Right lobe of liver (tissue), 6 donors: ENCODE data around the gene CELSR1. TPM values are rescaled to one million over a fixed set of nuclear protein-coding genes. Genes with fewer than 3 reads are reported as not detected.

Experiments
- ATAC-seq, 4 donors: fragments of 200-7000 bp; cut with Tn5 transposase; one replicate each; pipeline ENCODE4 v1.9.1; 2020; ENCODE audit warnings: mild to moderate bottlenecking in 4 of 4, moderate library complexity in 4 of 4
- DNase-seq, 3 donors: peaks; one replicate each; pipeline ENCODE4 v3.0.0-alpha.2; 2020
- H3K27ac ChIP-seq, 3 donors: fragments of 200-600 bp; one replicate each; pipeline ENCODE4 v1.8.0; 2022
- H3K27me3 ChIP-seq, 2 donors: fragments of 200-600 bp; one replicate each; pipeline ENCODE4 v1.8.0; 2022
- H3K36me3 ChIP-seq, 4 donors: fragments of 200-600 bp; sonication (generic) in 1 of 4; one replicate each; pipeline versions ENCODE4 v1.5.1 to v1.8.0; 2017 to 2022; ENCODE audit warnings: control low read depth in 1 of 4
- H3K4me1 ChIP-seq, 4 donors: fragments of 200-600 bp; sonication (generic) in 1 of 4; one replicate each; pipeline versions ENCODE4 v1.5.1 to v1.8.0; 2017 to 2022; ENCODE audit warnings: control low read depth in 1 of 4
- H3K4me3 ChIP-seq, 3 donors: fragments of 200-600 bp; one replicate each; pipeline ENCODE4 v1.8.0; 2022
- H3K9me3 ChIP-seq, 4 donors: fragments of 200-600 bp; sonication (generic) in 1 of 4; one replicate each; pipeline versions ENCODE4 v1.5.1 to v1.8.0; 2017 to 2022; ENCODE audit warnings: control low read depth in 1 of 4
- POLR2A ChIP-seq: fragments of 450-650 bp; IDR thresholded peaks from one replicate; pipeline ENCODE4 v1.6.1; 2017; ENCODE audit warnings: antibody characterized with exemption, mild to moderate bottlenecking
- WGBS: methylation state at CpG from one replicate; pipeline ENCODE4 v1.1.6; 2018; ENCODE audit warnings: low coverage, low lambda C conversion rate; ENCODE audit not compliant: insufficient coverage; ENCODE audit errors: missing lambda C conversion rate; 5-methylcytosine and 5-hydroxymethylcytosine counted together
- intact Hi-C, 2 donors: fragments of 100-400 bp; cut with DNase I; formaldehyde crosslinking; loops; one replicate each; pipeline versions ENCODE4 v1.11.2 to v1.14.1; 2022
- total RNA-seq, 6 experiments: library from RNA; depleted of rRNA in 2 of 6; stranded (reverse); fragments of >200 nt in 2 of 6; fragmentation: NEBNext Ultra II Directional in 3 of 6; extraction: Animal tissue kit (Norgen Biotek cat#: 25700) in 3 of 6; gene quantifications; one replicate each; pipeline versions ENCODE4 v1.1.0 to v1.2.4, GENCODE V29; 2016 to 2023
- TF ChIP-seq, protein P1 (sequence below), 4 donors: fragments of 200-600 bp in 3 of 4; fragments of 450-650 bp in 1 of 4; IDR thresholded peaks; one replicate each; pipeline versions ENCODE4 v1.5.1 to v1.8.0; 2016 to 2022; ENCODE audit warnings: antibody characterized with exemption in 4 of 4, mild to moderate bottlenecking in 2 of 4
- donor health status: DM: no; HTN: yes; CAD: no.
- donor health status: DM: no; HTN: no; CAD: no.
- donor health status: DM: no; HTN: no; CAD: no.
- donor health status: DM: no; HTN: yes; CAD: no.
- donor health status: DM: no; HTN: yes; CAD: no.

Gene CELSR1
- total RNA-seq, 6 experiments from 2014 or later: 2.9 to 8.2 (median 5.0) TPM

GRCh38 chr22:46346680-46347405 lies 190.6 kb downstream of the CELSR1 start:
- no peaks in the 10 kb centered on the region for H3K27me3 ChIP-seq
- 79% methylated on average over 10 of the region's 19 CpGs for WGBS
- H3K27ac ChIP-seq: no peak overlapping the region
- intact Hi-C loops: no loop called here
- no peaks in the 10 kb centered on the region for H3K4me1 ChIP-seq
- no peaks in the 10 kb centered on the region for H3K9me3 ChIP-seq
- H3K36me3 ChIP-seq: peaks cover 0 to 90% (median 41%) of the 10 kb centered on the region in 4 donors
- no peak overlapping the region for H3K4me3 ChIP-seq
- DNase-seq: peak in 1 of 3 donors; percentile 23
- ATAC-seq: no peak
- TF ChIP-seq, protein P1, sequence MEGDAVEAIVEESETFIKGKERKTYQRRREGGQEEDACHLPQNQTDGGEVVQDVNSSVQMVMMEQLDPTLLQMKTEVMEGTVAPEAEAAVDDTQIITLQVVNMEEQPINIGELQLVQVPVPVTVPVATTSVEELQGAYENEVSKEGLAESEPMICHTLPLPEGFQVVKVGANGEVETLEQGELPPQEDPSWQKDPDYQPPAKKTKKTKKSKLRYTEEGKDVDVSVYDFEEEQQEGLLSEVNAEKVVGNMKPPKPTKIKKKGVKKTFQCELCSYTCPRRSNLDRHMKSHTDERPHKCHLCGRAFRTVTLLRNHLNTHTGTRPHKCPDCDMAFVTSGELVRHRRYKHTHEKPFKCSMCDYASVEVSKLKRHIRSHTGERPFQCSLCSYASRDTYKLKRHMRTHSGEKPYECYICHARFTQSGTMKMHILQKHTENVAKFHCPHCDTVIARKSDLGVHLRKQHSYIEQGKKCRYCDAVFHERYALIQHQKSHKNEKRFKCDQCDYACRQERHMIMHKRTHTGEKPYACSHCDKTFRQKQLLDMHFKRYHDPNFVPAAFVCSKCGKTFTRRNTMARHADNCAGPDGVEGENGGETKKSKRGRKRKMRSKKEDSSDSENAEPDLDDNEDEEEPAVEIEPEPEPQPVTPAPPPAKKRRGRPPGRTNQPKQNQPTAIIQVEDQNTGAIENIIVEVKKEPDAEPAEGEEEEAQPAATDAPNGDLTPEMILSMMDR (IDR thresholded peaks at IDR 0.05): no peak
- TF ChIP-seq POLR2A: no peak

- no peak for ATAC-seq
- DNase-seq: peak in 1 of 3 donors; percentile 17
- peaks cover 0 to 7% (median 2%) of the 10 kb centered on the region in 4 donors for H3K4me1 ChIP-seq
- intact Hi-C loops: no loop called here
- TF ChIP-seq POLR2A: no peak
- TF ChIP-seq, protein P1 (IDR thresholded peaks at IDR 0.05): no peak
- 63% methylated on average over 3 of the region's 13 CpGs for WGBS
- no peak overlapping the region for H3K27ac ChIP-seq
- H3K4me3 ChIP-seq: no peak overlapping the region
- H3K9me3 ChIP-seq: no peaks in the 10 kb centered on the region
- no peaks in the 10 kb centered on the region for H3K27me3 ChIP-seq
- peaks cover 0 to 72% (median 28%) of the 10 kb centered on the region in 4 donors for H3K36me3 ChIP-seq
Measured at GRCh38 chr22:46340676-46341075, 196.7 kb downstream of the CELSR1 start.

GRCh38 chr22:46339956-46340355 lies 197.5 kb downstream of the CELSR1 start:
- no peaks in the 10 kb centered on the region for H3K9me3 ChIP-seq
- H3K4me3 ChIP-seq: no peak overlapping the region
- ATAC-seq (no peak), DNase-seq (peak in 1 of 3 donors; percentile 15)
- H3K27me3 ChIP-seq: no peaks in the 10 kb centered on the region
- H3K36me3 ChIP-seq: peaks cover 0 to 66% (median 24%) of the 10 kb centered on the region in 4 donors
- H3K4me1 ChIP-seq: peaks cover 0 to 8% (median 2%) of the 10 kb centered on the region in 4 donors
- intact Hi-C loops: no loop called here
- TF ChIP-seq POLR2A: no peak
- TF ChIP-seq, protein P1 (IDR thresholded peaks at IDR 0.05): no peak
- 62% methylated on average over 4 of the region's 5 CpGs for WGBS
- H3K27ac ChIP-seq: no peak overlapping the region

- TF ChIP-seq, protein P1 (IDR thresholded peaks at IDR 0.05): no peak
- TF ChIP-seq POLR2A: no peak
- intact Hi-C loops: no loop called here
- WGBS: 77% methylated on average over 5 of the region's 8 CpGs
- Histone ChIP-seq H3K27me3 (no peaks in the 10 kb centered on the region), H3K4me3 (no peak overlapping the region), H3K4me1 (peaks cover 0 to 12% (median 2%) of the 10 kb centered on the region in 4 donors), H3K27ac (no peak overlapping the region), H3K9me3 (no peaks in the 10 kb centered on the region), H3K36me3 (peaks cover 0 to 53% (median 23%) of the 10 kb centered on the region in 4 donors)
- DNase-seq (peak in 1 of 3 donors; percentile 15), ATAC-seq (no peak)
Measured at GRCh38 chr22:46338636-46339035, 198.8 kb downstream of the CELSR1 start.
